Activated gamma-delta T cell treated with anti-CD3 and anti-CD28 coated beads, Interleukin-2, amount 50 U/mL, for 16 hours (primary cell): ENCODE measurements around the gene ZBTB7B.
A peak's percentile ranks its signal among the peaks of the same experiment; 100 is the strongest.
"Not testable (repeated sequence)": the region's sequence is repeated elsewhere in the genome, so short reads cannot be mapped to it uniquely, and the experiment has no call there.

Experiments
- DNase-seq: peaks from one replicate; pipeline ENCODE4 v3.0.0-alpha.2; 2020; ENCODE audit warnings: low read depth

ZBTB7B gene

GRCh38 chr1:154968731-154969130 lies 33.9 kb upstream of the ZBTB7B start:
- no peak for DNase-seq

- DNase-seq = no peak
Observed at GRCh38 chr1:154969246-154969645, 33.4 kb upstream of the ZBTB7B start.

- DNase-seq = no peak
Observed at GRCh38 chr1:154969860-154970452, 32.6 kb upstream of the ZBTB7B start.

DNA sequence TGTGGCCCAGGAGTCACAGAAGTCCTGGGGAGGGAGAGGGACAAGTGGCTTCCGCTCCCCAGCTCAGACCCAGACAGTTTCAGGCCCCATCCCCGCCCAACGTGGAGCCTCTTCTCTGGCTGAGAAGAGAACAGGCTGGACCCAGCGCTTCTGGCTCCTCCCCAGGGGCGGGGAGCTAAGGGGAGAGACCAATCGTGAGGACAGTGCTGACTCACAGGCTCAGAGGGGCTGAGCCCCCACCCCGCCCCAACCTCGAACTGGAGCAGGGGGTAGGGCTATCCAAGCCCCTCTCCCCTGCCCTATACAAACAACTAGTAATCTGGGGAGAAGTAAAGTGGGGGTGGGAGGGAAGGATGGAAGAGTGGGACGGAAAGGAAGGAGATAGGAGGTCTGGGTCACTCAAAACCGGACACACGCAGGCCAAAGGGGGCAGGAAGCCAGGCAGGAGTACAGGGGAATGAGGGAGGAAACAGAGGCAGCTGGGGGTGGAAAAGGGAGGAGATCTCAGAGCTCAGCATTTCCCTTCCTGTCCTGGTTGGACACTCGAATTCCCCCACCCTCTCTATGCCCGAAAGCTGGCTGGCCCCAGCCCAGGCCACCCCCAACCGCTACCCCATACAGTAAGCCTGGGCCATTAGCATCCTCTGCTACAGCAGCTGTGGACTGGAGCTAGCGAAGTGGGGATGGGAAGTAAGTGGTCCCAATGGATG lies 31.8 kb upstream of the ZBTB7B start, which contains the start of gene SHC1:
Gene SHC1 (minus strand): TSS at position 117 of the 710 bp plus-strand sequence. CDS start 221 bp downstream, outside the sequence.
- DNase-seq = no peak

GRCh38 chr1:154971341-154971998 lies 31.1 kb upstream of the ZBTB7B start:
- DNase-seq = no peak

- no peak for DNase-seq
Observed at GRCh38 chr1:154972213-154972516, 30.4 kb upstream of the ZBTB7B start.

- no peak for DNase-seq
Observed at GRCh38 chr1:154972517-154973343, 29.9 kb upstream of the ZBTB7B start.

- peak; percentile 87 for DNase-seq
Observed at GRCh38 chr1:154973344-154974101, 29.1 kb upstream of the ZBTB7B start.

- peak; percentile 88 for DNase-seq
Observed at GRCh38 chr1:154974102-154974807, 28.3 kb upstream of the ZBTB7B start, which contains the start of gene CKS1B. TSS of gene CKS1B (plus strand) at chr1:154974681. CDS start at chr1:154974746, 65 bp downstream.

DNA sequence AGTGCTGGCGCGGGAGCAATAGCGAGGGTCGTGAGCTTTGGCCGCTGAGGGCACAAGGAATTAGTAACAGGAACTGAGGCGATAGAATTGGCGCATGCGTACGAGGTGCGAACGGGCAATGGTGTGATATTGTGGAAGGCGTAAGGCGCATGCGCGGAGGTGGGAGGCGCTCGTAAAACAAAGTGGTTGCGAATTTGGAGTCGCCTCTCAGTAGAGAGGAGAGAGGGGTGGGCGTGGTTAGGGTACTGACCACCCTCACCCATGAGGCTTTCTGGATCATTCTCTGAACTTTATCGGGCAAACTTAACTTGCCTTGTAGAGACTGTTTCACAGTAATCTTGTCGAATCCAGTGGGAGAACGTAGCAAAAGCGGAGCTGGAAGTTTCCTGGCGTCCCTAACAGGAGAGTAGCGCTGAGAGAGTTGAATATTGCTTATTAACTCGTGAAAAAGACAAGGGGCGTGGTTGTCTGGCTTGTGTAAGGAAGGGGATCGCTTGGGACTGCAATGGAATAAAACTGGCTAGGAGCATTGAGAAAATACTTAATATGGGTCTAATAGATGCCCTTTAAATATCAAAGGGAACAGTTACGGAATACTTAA lies 27.7 kb upstream of the ZBTB7B start:
- DNase-seq = peak; percentile 92

DNA sequence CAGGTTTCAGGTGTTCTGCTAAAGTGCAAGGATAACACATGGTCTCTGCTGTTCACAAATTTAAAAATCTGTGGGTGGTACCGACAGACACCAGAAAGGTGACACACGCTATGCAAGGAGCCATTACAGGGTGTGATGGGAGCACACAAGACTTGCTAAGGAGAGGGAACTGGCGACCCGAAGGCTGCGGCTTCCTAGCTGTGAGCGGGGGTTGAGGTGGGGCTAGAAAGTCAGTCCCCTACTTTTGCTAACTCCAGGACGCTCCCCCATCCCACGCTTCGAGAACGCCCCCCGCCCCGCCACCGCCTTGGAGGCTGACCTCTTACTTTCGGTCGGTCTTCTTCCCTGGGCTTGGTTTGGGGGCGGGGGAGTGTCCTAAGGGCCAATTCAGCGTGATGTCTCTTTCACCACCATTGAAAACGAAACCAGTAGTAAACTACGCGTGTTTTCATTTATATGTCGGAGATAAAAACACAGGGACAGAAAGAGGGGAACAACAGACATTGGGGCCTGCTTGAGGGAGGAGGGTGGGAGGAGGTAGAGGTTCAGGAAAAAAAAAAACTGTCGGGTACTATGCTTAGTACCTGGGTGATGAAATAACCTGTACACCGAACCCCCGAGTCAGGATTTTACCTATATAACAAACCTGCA lies 27.1 kb upstream of the ZBTB7B start:
- DNase-seq = peak; percentile 49

GRCh38 chr1:154977762-154978161 lies 24.8 kb upstream of the ZBTB7B start:
- not testable (repeated sequence) for DNase-seq

- DNase-seq = no peak
Observed at GRCh38 chr1:154978360-154978759, 24.2 kb upstream of the ZBTB7B start.

DNA sequence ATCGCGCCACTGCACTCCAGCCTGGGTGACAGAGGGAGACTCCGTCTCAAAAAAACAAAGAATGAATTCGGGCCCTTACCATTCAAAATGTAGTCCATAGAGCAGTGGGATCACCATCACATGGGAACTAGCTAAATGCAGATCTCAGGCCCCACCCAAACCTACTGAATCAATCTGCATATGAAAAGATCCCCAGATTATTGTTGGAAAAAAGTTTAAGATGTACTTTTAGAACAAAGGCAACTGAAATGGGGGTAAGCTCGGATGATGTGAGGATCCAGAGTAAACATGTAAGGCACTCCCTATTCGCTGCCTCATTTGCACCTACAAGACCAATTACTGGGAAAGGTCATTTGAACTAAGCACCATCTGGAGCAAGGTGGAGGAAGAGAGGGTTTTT lies 20.3 kb upstream of the ZBTB7B start:
- no peak for DNase-seq

DNA sequence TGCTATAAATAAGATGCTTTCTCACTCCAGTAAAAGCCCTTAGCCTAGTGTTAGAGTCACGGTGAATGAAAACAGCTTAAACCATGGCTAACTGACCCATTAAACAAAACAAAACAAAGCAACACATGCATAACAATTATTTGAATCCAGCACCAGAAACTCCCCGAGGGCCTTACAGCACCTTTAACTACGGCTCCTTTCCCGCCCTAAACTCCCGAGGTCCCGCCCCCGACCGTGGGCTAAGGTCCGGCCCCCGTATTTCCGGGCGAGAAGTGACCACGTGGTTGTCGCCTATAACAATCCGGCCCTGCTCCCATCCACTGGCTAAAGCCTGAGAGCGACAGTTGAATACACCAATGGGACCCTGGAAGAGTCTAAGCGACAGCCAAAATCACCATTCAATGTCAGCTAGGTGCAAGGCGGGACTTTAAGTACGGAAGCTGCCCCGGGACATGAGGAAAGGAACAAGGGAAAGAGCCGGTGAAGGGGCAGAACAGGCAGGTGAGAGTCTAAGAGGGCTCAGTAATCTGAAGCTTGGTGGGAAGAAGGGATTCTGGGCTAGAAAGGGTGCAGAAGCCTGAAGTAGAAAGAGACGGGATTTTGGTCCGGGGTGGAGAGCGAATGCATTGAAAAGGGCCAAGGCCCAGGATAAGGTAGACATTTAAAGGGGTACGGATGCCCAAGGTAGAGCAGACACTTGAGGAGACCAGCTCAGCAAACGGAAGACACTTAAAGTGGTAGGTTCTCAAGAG lies 19.5 kb upstream of the ZBTB7B start, which contains the start of gene FLAD1:
Gene FLAD1 (plus strand): TSS at position 448 of the 752 bp plus-strand sequence. CDS start 351 bp downstream, outside the sequence.
- DNase-seq = peak; percentile 93

DNA sequence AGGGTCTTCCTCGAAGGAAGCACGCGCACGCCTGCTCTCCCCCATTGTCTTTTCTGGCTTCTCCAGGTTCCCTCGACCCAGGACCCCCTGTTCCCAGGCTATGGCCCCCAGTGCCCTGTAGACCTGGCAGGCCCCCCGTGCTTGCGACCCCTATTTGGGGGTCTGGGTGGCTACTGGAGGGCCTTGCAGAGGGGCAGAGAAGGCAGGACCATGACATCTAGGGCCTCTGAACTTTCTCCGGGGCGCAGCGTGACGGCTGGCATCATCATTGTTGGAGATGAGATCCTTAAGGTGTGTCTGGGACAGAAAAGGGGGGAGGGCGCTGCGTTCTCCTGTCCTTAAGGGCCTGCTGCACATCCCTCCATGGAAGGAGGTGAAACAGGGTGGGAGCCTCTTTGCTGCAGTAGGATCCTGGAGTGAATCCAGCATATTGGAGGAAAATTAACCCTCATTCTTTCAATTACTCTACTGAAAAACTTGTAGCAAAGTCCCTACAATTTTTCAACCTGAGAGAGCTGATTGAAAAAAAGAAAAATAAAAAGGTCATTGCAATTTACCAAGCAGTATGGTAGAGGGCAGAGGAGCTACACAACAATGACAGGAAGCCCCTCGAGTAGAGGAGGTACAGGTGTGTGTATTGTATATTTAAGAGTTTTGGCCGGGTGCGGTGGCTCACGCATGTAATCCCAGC lies 18.7 kb upstream of the ZBTB7B start:
- no peak for DNase-seq

GRCh38 chr1:154986736-154987135 lies 15.9 kb upstream of the ZBTB7B start:
- DNase-seq = not testable (repeated sequence)

GRCh38 chr1:154987326-154987725 lies 15.3 kb upstream of the ZBTB7B start:
- no peak for DNase-seq
